Measurements from ENCODE around the gene NT5E.

NT5E gene

DNA sequence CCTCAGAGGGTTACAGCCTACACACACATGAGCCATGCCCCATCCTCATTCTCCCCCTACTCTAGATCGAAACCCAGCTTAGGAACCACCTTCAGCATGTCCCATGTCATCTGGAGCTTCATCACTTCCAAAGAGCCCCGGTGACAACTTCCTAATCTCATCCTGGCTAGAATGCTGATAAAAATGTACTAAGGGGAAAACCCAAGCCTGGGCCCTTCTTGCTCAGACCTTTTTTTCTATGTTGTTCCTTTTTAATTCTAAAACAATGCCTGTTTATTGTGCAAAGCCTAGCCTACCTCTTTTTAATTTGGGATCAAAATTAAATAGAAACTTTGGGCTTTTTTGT is 44.1 kb upstream of the NT5E start:
- Histone ChIP-seq H3K9me3 (ENCODE audit: control insufficient read depth, low read length) (no peaks in the 10 kb centered on the region), H3K4me3 (ENCODE audit: low read depth, low read length) (no peak overlapping the region), H3K4me1 (no peaks in the 10 kb centered on the region), H3K4me2 (ENCODE audit: low read length) (no peak overlapping the region), H3K27me3 (ENCODE audit: control insufficient read depth, insufficient read depth, low read length) (no peaks in the 10 kb centered on the region), H3K36me3 (ENCODE audit: control insufficient read depth, insufficient read depth, low read length) (no peaks in the 10 kb centered on the region), H3K79me2 (no peaks in the 10 kb centered on the region), H3K27ac (no peak overlapping the region), H3K9ac (no peak overlapping the region), H2AFZ (no peak overlapping the region)
- TF ChIP-seq, protein P1, sequence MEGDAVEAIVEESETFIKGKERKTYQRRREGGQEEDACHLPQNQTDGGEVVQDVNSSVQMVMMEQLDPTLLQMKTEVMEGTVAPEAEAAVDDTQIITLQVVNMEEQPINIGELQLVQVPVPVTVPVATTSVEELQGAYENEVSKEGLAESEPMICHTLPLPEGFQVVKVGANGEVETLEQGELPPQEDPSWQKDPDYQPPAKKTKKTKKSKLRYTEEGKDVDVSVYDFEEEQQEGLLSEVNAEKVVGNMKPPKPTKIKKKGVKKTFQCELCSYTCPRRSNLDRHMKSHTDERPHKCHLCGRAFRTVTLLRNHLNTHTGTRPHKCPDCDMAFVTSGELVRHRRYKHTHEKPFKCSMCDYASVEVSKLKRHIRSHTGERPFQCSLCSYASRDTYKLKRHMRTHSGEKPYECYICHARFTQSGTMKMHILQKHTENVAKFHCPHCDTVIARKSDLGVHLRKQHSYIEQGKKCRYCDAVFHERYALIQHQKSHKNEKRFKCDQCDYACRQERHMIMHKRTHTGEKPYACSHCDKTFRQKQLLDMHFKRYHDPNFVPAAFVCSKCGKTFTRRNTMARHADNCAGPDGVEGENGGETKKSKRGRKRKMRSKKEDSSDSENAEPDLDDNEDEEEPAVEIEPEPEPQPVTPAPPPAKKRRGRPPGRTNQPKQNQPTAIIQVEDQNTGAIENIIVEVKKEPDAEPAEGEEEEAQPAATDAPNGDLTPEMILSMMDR (IDR thresholded peaks at IDR 0.05), result no peak

DNA sequence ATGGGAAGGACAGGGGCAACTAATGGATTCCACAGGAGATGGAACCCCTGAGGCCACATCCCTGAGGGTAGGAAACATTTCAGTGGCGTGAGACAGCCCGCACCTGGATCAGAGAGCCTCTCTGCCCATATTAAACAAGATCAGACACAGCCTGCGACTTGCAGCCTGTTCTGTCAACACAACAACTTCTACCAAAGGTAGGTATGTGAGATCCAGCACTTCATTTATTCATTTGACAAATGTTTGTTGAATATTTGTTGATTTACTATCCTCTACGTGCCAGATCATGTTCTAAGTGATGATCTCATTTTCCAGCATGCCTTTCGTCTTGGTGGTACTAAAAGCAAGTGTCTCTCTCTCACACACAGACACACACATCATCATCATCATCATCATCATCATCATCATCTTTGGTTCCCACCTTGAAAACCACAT is 43.2 kb upstream of the NT5E start:
- Histone ChIP-seq H3K4me3 (ENCODE audit: low read depth, low read length) (no peak overlapping the region), H3K36me3 (ENCODE audit: control insufficient read depth, insufficient read depth, low read length) (no peaks in the 10 kb centered on the region), H3K9me3 (ENCODE audit: control insufficient read depth, low read length) (no peaks in the 10 kb centered on the region), H3K27ac (no peak overlapping the region), H3K79me2 (no peaks in the 10 kb centered on the region), H3K4me2 (ENCODE audit: low read length) (no peak overlapping the region), H3K27me3 (ENCODE audit: control insufficient read depth, insufficient read depth, low read length) (no peaks in the 10 kb centered on the region), H3K9ac (no peak overlapping the region), H3K4me1 (no peaks in the 10 kb centered on the region), H2AFZ (no peak overlapping the region)
- TF ChIP-seq, protein P1 (IDR thresholded peaks at IDR 0.05), result no peak

DNA sequence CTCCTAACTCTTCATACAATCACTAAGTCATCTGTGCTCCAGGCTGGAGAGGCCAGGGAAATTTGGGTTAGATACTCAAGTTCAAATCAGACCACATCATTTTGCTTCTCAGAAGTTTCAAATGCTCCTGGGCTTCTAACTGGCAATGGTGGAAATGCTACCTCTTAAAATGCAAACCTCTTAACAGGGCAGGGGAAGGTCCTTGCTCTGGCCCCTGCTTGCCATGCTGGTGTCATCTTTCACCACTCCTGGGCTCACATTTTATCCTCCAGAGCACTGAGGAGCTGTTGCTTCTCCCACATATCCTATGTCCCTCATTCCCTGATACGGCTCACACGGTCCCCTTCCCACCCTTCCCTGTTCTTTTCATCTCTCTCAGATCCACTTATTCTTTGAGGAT is 41.8 kb upstream of the NT5E start:
- Histone ChIP-seq H3K4me3 (ENCODE audit: low read depth, low read length) (no peak overlapping the region), H3K4me1 (no peaks in the 10 kb centered on the region), H3K9ac (no peak overlapping the region), H3K79me2 (no peaks in the 10 kb centered on the region), H3K27ac (no peak overlapping the region), H3K36me3 (ENCODE audit: control insufficient read depth, insufficient read depth, low read length) (no peaks in the 10 kb centered on the region), H2AFZ (no peak overlapping the region), H3K4me2 (ENCODE audit: low read length) (no peak overlapping the region), H3K27me3 (ENCODE audit: control insufficient read depth, insufficient read depth, low read length) (no peaks in the 10 kb centered on the region), H3K9me3 (ENCODE audit: control insufficient read depth, low read length) (no peaks in the 10 kb centered on the region)
- TF ChIP-seq, protein P1 (IDR thresholded peaks at IDR 0.05), result no peak

DNA sequence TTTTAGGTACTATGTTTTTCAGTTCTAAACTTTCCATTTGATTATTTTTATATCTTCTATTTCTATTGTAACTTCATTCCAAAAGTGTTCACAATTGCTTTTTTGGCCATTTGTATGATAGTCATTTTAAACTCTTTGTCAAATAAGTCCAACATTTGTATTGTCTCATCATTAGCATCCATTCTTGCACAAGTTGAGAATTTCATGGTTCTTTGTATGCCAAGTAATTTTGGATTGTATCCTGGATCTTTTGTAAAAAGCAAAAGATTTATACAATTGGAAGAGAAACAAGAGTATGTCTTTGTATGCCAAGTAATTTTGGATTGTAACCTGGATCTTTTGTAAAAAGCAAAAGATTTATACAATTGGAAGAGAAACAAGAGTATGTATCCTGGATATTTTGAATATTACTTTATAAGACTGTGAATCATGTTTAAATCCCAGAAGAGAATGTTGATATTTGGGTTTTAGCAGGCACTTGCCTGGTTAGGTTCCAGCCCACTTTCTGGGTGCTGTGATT is 36.9 kb upstream of the NT5E start:
- no peaks in the 10 kb centered on the region for H3K27me3 ChIP-seq (ENCODE audit: control insufficient read depth, insufficient read depth, low read length)
- H3K36me3 ChIP-seq (ENCODE audit: control insufficient read depth, insufficient read depth, low read length), result no peaks in the 10 kb centered on the region
- H3K9ac ChIP-seq, result no peak overlapping the region
- no peak overlapping the region for H3K27ac ChIP-seq
- H3K4me2 ChIP-seq (ENCODE audit: low read length), result no peak overlapping the region
- H3K9me3 ChIP-seq (ENCODE audit: control insufficient read depth, low read length), result no peaks in the 10 kb centered on the region
- TF ChIP-seq, protein P1 (IDR thresholded peaks at IDR 0.05), result no peak
- no peaks in the 10 kb centered on the region for H3K79me2 ChIP-seq
- H3K4me3 ChIP-seq (ENCODE audit: low read depth, low read length), result no peak overlapping the region
- no peaks in the 10 kb centered on the region for H3K4me1 ChIP-seq
- no peak overlapping the region for H2AFZ ChIP-seq

DNA sequence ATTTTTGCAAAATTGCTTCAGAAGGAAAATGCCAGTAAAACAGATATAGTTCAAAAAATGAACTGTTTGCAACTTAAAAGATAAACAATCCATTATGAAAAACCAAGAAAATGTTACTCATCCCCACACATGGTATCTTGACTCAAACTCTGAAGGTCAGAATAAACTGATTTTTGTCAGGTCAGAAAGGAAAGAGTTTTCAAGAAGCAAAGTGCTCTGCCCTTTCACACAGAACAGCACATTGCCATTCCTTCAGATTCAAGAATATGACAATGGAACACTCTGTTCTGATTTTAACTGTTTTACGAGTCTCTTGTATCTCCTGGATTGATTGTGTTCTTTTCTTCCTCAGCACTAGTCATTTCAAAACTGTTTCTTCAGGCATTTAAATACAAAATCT is 33.8 kb upstream of the NT5E start:
- Histone ChIP-seq H3K9ac (no peak overlapping the region), H3K79me2 (no peaks in the 10 kb centered on the region), H3K4me3 (ENCODE audit: low read depth, low read length) (no peak overlapping the region), H3K27me3 (ENCODE audit: control insufficient read depth, insufficient read depth, low read length) (no peaks in the 10 kb centered on the region), H3K4me2 (ENCODE audit: low read length) (no peak overlapping the region), H3K27ac (no peak overlapping the region), H3K36me3 (ENCODE audit: control insufficient read depth, insufficient read depth, low read length) (no peaks in the 10 kb centered on the region), H2AFZ (no peak overlapping the region), H3K9me3 (ENCODE audit: control insufficient read depth, low read length) (no peaks in the 10 kb centered on the region), H3K4me1 (no peaks in the 10 kb centered on the region)
- TF ChIP-seq, protein P1 (IDR thresholded peaks at IDR 0.05), result no peak

Data from parathyroid adenoma (tissue), 2 donors.